Raji (cell line): ENCODE results near the gene SHISAL2A.

Experiments
- POLR2A ChIP-seq: IDR thresholded peaks from 2 replicates; pipeline ENCODE4 v1.6.1; 2011; ENCODE audit warnings: low read depth, low read length, control low read depth; ENCODE audit not compliant: insufficient read depth

Gene SHISAL2A

DNA sequence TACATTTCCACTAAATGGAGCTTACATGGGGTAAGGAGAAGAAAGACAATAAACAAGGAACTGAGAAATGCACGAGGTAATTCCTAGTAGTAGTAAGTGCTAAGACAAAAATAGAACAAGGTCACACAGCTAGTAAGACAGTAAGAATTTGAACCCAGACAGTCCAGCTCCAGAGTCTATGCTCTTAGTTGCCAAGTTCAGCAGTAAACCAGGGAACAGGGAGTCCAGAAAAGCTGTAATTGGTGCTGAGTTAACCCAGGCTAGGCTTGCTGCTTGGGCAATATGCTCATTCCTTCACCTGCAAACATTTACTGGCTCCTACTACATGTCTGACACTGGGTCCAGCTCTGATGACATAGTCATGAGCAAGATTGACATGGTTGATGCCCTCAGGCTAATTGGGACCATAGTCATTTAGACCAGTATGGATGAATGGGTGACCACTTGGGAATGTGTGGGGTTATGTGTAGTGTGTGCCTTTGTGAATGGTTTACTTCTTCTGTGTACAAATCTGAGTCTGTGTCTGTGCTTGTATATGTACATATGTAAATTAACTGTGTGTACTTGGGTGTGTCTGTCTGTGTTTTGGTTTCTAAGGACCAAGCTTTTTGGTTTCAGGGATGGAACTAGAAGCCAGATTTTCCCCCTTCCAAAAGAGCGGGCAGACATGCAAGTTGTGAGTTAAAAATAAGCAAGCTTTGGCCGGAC, 28.8 kb upstream of the SHISAL2A start:
- no peak for TF ChIP-seq POLR2A

DNA sequence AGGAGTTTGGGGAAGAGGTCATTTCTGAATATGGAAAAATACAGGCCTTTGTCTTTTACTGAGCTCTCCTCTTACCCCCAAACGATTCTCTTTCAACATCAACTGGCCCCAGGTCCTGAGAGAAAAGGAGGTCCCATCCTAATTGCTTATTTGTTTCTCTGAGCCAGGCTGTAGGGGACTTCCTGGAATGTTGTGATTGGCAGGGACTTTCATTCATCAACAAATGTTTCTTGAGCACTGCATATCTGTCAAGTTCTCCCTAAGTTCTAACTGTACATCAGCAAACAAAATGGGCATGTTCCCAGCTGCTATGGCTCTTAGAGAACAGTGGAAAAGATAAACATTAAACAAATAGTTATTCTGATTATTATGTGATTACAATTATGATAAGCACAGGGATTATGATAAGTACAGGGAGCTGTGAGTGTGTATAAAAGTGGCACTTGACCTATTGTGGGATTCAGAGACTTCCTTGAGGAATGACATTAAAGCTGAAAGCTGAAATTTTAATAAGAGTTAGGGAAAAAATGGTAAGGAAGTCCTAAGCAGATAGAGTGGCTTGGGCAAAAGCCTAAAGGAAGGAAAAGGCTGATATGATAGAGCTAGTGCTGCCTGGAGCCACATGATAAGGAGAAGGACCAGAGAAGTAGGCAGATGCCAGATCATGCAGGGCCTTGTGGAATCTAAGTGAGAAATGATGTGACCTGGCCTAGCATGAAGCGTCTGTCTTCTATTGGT, 19.2 kb upstream of the SHISAL2A start:
- TF ChIP-seq POLR2A: no peak

DNA sequence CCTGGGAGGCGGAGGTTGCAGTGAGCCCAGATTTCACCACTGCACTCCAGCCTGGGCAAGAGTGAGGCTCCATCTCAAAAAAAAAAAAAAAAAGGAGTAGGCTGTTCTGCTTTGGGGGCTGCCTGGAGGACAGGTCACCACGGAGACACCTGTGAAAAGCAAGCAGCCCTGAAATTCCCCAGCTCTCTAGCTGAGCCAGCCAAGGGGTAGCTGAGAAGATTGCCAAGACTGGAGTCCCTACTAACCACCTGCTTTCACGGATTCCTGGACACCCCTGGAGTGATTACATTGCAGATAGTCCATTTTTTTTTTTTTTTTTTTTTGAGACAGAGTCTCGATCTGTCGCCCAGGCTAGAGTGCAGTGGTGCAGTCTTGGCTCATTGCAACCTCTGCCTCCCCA, 18.3 kb upstream of the SHISAL2A start:
- TF ChIP-seq POLR2A: no peak

DNA sequence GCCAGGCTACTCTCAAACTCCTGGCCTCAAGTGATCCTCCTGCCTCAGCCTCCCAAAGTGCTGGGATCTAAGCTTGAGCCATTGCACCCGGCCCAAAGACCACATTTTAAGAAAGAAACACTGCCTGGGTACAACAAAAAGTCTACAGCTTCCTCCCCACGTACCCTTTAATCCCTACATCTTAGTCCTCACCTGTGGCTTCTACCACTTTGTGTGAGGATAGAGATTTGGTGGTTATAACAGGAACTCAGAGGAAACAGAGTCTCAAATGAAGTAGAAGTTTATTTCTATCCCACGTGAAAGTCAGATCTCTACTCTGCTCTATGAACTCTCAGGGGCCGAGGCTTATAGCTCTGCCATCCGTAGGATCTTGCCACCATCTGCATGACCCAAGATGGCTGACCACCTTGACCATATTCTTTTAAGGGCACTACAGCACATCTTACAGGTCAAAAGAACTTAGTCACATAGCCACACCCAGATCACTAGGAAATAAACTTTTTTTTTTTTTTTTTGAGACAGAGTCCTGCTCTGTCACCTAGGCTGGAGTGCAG, 17.4 kb upstream of the SHISAL2A start:
- no peak for TF ChIP-seq POLR2A

DNA sequence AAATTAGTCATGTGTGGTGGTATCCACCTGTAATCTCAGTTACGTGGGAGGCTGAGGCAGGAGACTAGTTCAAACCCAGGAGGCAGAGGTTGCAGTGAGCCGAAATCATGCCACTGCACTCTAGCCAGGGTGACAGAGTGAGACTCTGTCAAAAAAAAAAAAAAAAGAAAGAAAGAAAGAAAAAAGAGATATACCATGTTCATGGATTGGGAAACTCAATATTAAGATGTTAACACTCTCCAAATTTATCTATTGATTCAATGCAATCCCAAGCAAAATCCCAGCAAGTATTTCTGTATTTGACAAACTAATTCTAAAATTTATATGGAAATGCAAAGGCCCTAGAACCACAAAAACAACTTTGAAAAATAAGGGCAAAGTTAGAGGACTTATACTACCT, 11.0 kb upstream of the SHISAL2A start:
- TF ChIP-seq POLR2A: no peak

DNA sequence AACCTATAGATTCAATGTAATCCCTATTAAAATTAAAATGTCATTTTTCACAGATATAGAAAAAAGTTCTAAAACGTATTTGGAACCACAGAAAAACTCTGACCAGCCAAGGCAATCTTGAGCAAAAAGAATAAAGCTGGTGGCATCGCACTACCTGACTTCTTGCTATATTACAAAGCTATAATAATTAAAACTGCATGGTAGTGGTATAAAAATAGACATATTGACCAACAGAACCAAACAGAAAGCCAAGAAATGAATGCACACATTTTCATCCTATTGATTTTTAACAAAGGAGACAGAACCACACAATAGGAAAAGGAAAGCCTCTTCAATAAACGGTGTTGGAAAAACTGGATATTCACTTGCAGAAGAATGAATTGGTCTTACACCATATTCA, 9.2 kb upstream of the SHISAL2A start:
- TF ChIP-seq POLR2A: no peak

DNA sequence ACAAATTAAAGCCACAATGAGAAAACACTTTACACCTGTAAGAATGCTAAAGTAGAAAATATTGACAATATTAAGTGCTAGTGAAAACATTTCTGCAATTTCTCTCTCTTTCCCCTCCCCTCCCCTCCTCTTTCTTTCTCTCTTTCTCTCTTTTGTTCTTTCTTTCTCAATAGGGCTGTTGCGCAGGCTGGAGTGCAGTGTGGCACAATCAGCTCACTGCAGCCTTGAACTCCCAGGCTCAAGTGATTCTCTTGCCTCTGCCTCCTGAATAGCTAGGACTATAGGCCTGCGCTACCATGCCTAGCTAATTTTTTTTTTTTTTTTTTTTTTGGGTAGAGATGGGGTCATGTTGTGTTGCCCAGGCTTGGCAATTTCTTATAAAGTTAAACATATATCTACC, 5.9 kb upstream of the SHISAL2A start:
- TF ChIP-seq POLR2A: no peak

DNA sequence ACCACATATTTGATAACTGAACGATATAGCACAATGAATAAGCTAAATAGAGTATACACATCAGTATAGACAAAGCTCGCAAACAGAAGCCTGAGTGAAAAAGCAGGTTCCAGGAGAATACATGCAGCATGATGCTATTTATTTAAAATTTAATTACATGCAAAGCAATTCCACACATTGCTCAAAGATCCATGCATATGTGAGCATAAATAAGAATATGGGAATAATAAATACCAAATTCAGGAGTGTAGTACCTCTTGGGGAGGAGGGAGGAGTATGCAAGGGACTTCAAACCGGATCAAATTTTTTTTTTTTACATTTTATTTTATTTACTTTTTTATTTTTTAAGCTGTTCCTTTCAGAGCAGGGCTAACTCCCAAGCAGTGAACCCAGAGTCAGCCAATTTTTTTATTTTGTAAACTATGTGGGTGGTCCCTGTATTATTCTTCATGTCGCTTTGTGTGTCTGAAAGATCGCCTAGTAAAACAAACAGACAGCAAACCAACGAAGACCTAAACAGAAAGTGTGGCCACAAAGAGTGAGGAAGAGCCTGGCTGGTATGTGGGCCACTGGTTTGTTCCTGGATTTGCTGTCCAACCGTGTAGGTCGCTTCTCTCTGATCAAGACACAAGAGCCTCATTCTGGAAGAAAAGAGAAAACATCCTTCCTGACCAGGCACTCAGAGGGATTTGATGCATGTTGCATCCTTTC, 4.2 kb upstream of the SHISAL2A start:
- TF ChIP-seq POLR2A: no peak

DNA sequence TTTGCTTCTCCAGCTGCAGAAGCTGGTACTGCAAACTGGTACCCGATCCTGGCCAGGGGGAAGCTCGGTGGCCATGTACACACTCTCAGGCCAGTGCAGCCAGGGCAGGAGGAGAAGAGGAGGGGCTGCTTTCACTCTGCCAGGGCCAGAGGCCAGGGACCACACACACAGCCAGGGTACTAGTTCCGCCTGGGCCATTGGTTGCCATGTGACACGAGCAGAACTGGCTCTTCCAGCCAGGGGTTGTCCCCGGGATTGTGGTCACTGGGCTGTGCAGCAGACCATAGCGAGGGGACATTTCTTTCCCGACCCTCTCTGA, 3.7 kb upstream of the SHISAL2A start:
- TF ChIP-seq POLR2A: no peak

DNA sequence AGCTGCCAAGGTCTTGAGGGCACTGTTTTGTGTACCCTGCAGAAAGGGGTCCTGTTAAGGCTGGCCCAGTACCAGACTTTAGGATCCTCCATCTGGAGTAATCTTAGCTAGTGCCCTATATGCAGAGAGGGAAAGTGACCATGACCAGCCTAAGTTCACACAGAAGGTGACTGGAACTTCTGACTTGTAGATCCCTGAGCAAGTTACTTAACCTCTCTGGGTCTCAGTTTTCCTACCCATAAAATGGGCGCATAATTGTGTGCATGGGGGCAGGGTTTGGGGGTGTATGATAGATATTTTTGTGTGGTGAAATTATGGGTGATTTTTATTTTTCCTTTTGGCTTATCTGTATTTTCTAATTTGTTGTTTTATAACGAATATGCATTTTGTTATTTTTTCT, 3.3 kb upstream of the SHISAL2A start:
- TF ChIP-seq POLR2A: no peak

DNA sequence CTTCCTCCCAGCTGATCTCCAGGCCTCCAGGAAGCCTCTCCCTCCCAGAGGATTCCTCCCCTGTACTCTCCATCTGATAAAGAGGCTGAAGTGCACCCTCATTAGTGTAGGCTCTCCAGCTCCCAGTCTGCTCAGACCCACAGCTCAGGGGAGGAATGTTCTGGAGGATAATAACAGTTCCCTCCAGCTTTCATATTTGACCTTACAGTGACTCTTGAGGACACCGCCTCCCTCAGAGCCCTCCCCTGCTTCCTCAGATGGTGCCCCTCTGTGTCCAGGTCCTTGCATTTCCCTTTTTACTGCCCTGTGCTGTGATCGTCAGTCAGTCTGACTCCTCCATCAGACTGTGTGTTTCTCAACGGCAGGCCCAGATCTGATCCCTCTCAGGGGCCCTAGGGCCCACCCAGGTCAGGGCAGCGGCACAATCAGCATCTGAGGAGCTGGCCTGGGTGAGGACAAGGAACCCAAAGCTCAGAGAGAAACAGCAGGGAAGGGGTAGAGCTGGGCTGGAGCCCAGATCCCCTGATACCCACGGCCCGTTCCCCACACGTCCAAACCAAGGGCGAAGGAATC, 1.1 kb upstream of the SHISAL2A start:
- no peak for TF ChIP-seq POLR2A

DNA sequence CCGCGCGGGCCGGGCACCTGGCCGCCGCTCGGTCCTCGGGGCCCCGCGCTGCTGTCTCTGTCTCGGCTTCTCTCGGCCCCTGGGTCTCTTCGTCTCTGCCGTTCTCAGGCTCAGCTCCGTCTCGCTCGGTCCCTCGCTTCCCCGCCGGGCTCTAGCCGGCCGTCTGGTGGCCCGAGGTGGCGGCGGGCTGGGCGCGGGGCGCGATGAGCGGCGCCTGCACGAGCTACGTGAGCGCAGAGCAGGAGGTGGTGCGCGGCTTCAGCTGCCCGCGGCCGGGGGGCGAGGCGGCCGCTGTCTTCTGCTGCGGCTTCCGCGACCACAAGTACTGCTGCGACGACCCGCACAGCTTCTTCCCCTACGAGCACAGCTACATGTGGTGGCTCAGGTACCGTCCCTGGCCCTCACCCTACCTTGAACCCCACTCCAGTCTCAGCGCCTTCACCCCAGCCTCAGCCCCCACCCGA, 355 bp downstream of the SHISAL2A start:
- TF ChIP-seq POLR2A: no peak

DNA sequence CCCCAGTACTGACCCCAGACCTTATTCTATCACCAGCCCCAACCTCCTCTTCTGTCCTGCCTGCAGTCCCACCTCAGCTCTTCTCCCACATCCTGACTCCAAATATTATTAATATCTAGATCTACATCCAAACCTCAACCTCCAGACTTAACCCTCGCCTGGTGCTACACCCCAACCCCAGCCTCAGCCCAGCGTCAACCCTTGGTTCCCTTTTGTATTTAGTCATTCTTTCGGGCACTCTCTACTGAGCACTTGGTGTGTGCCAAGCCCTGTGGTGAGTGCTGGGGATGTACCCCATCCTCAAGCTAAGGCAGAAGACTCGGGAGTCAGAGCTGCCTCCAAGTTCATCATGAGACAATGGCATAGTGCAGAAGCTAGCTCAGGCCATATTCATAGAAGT, 1.1 kb downstream of the SHISAL2A start:
- no peak for TF ChIP-seq POLR2A

DNA sequence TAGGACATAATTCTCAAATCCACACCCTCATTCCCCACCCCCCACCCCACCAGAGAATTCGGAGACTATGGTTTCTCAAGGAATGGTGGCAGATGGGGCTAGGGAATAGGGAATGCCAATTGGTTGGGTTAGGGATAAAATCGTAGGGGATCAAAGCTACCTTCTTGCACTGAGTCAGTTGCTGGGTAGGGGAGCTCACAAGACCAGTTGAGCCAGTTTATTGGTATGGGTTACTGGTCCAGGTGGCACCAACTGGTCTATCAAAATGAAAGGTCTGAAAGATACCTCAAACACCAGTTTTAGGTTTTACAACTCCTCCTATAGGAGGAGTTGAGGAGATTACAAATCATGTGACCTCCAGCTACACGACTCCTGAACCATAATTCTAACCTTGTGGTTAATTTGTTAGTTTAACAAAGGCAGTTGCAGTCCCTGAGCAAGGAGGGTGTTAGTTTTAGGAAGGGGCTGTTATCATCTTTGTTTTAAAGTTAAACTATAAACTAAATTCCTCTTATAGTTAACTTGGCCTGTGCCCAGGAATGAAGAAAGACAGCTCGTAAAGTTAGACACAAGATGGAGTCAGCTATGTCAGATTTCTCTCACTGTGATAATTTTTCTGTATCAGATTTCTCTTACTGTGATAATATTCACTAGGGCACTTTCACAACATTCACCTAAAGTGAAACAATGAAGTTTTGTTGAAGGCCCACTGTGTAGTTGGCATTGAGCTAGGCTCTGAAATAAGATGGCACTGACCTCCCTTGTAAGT, 2.5 kb downstream of the SHISAL2A start:
- TF ChIP-seq POLR2A: no peak
